Right lobe of liver (tissue), 6 donors: ENCODE results near the gene NF1. TPM values are rescaled to one million over a fixed set of nuclear protein-coding genes. Genes with fewer than 3 reads are reported as not detected.

Experiments
- ATAC-seq, 4 donors: fragments of 200-7000 bp; cut with Tn5 transposase; one replicate each; pipeline ENCODE4 v1.9.1; 2020; ENCODE audit warnings: mild to moderate bottlenecking in 4 of 4, moderate library complexity in 4 of 4
- DNase-seq, 3 donors: peaks; one replicate each; pipeline ENCODE4 v3.0.0-alpha.2; 2020
- H3K27ac ChIP-seq, 3 donors: fragments of 200-600 bp; one replicate each; pipeline ENCODE4 v1.8.0; 2022
- H3K27me3 ChIP-seq, 2 donors: fragments of 200-600 bp; one replicate each; pipeline ENCODE4 v1.8.0; 2022
- H3K36me3 ChIP-seq, 4 donors: fragments of 200-600 bp; sonication (generic) in 1 of 4; one replicate each; pipeline versions ENCODE4 v1.5.1 to v1.8.0; 2017 to 2022; ENCODE audit warnings: control low read depth in 1 of 4
- H3K4me1 ChIP-seq, 4 donors: fragments of 200-600 bp; sonication (generic) in 1 of 4; one replicate each; pipeline versions ENCODE4 v1.5.1 to v1.8.0; 2017 to 2022; ENCODE audit warnings: control low read depth in 1 of 4
- H3K4me3 ChIP-seq, 3 donors: fragments of 200-600 bp; one replicate each; pipeline ENCODE4 v1.8.0; 2022
- H3K9me3 ChIP-seq, 4 donors: fragments of 200-600 bp; sonication (generic) in 1 of 4; one replicate each; pipeline versions ENCODE4 v1.5.1 to v1.8.0; 2017 to 2022; ENCODE audit warnings: control low read depth in 1 of 4
- POLR2A ChIP-seq: fragments of 450-650 bp; IDR thresholded peaks from one replicate; pipeline ENCODE4 v1.6.1; 2017; ENCODE audit warnings: antibody characterized with exemption, mild to moderate bottlenecking
- WGBS: methylation state at CpG from one replicate; pipeline ENCODE4 v1.1.6; 2018; ENCODE audit warnings: low coverage, low lambda C conversion rate; ENCODE audit not compliant: insufficient coverage; ENCODE audit errors: missing lambda C conversion rate; 5-methylcytosine and 5-hydroxymethylcytosine counted together
- intact Hi-C, 2 donors: fragments of 100-400 bp; cut with DNase I; formaldehyde crosslinking; loops; one replicate each; pipeline versions ENCODE4 v1.11.2 to v1.14.1; 2022
- total RNA-seq, 6 experiments: library from RNA; depleted of rRNA in 2 of 6; stranded (reverse); fragments of >200 nt in 2 of 6; fragmentation: NEBNext Ultra II Directional in 3 of 6; extraction: Animal tissue kit (Norgen Biotek cat#: 25700) in 3 of 6; gene quantifications; one replicate each; pipeline versions ENCODE4 v1.1.0 to v1.2.4, GENCODE V29; 2016 to 2023
- TF ChIP-seq, protein P1 (sequence below), 4 donors: fragments of 200-600 bp in 3 of 4; fragments of 450-650 bp in 1 of 4; IDR thresholded peaks; one replicate each; pipeline versions ENCODE4 v1.5.1 to v1.8.0; 2016 to 2022; ENCODE audit warnings: antibody characterized with exemption in 4 of 4, mild to moderate bottlenecking in 2 of 4
- donor health status: DM: no; HTN: yes; CAD: no.
- donor health status: DM: no; HTN: no; CAD: no.
- donor health status: DM: no; HTN: no; CAD: no.
- donor health status: DM: no; HTN: yes; CAD: no.
- donor health status: DM: no; HTN: yes; CAD: no.

NF1 gene
- total RNA-seq, 6 experiments from 2014 or later: 26.6 to 35.3 (median 30.0) TPM

- peaks cover 0 to 23% (median 3%) of the 10 kb centered on the region in 4 donors for H3K36me3 ChIP-seq
- DNase-seq (no peak), ATAC-seq (no peak)
- no peaks in the 10 kb centered on the region for H3K4me1 ChIP-seq
- TF ChIP-seq, protein P1, sequence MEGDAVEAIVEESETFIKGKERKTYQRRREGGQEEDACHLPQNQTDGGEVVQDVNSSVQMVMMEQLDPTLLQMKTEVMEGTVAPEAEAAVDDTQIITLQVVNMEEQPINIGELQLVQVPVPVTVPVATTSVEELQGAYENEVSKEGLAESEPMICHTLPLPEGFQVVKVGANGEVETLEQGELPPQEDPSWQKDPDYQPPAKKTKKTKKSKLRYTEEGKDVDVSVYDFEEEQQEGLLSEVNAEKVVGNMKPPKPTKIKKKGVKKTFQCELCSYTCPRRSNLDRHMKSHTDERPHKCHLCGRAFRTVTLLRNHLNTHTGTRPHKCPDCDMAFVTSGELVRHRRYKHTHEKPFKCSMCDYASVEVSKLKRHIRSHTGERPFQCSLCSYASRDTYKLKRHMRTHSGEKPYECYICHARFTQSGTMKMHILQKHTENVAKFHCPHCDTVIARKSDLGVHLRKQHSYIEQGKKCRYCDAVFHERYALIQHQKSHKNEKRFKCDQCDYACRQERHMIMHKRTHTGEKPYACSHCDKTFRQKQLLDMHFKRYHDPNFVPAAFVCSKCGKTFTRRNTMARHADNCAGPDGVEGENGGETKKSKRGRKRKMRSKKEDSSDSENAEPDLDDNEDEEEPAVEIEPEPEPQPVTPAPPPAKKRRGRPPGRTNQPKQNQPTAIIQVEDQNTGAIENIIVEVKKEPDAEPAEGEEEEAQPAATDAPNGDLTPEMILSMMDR (IDR thresholded peaks at IDR 0.05): no peak
- TF ChIP-seq POLR2A: no peak
- H3K9me3 ChIP-seq: no peaks in the 10 kb centered on the region
- H3K27me3 ChIP-seq: no peaks in the 10 kb centered on the region
- intact Hi-C loops: no loop called here
- no peak overlapping the region for H3K4me3 ChIP-seq
- H3K27ac ChIP-seq: no peak overlapping the region
Observed at GRCh38 chr17:31349454-31349853, 254.7 kb downstream of the NF1 start.

- ATAC-seq (no peak), DNase-seq (no peak)
- no peak overlapping the region for H3K4me3 ChIP-seq
- H3K27ac ChIP-seq: no peak overlapping the region
- WGBS: 82% methylated on average over 1 of the region's 1 CpG
- no peaks in the 10 kb centered on the region for H3K4me1 ChIP-seq
- TF ChIP-seq, protein P1 (IDR thresholded peaks at IDR 0.05): no peak
- H3K9me3 ChIP-seq: no peaks in the 10 kb centered on the region
- H3K36me3 ChIP-seq: peaks cover 0 to 30% (median 10%) of the 10 kb centered on the region in 4 donors
- intact Hi-C loops: no loop called here
- no peaks in the 10 kb centered on the region for H3K27me3 ChIP-seq
Observed at GRCh38 chr17:31355935-31356334, 261.2 kb downstream of the NF1 start.

DNA sequence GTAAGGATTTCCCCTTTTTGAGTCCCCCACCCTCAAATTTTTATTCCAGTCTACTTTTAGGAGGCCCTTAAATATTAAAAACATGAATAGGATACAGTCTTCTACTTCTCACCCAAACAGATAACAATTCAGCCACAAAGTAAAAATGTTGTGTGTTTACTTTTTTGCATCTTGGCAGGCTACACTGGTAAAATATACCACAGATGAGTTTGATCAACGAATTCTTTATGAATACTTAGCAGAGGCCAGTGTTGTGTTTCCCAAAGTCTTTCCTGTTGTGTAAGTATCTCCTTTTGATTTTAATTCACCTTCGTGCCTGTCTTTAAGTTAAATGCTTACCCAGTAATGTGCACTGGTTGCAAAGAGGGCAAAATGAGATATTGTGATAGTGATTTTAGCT lies 262.3 kb downstream of the NF1 start:
- no peak for DNase-seq
- H3K27me3 ChIP-seq: no peaks in the 10 kb centered on the region
- intact Hi-C loops: no loop called here
- H3K27ac ChIP-seq: no peak overlapping the region
- 55% methylated on average over 2 of the region's 2 CpGs for WGBS
- H3K4me3 ChIP-seq: no peak overlapping the region
- peaks cover 0 to 38% (median 11%) of the 10 kb centered on the region in 4 donors for H3K36me3 ChIP-seq
- no peaks in the 10 kb centered on the region for H3K9me3 ChIP-seq
- TF ChIP-seq, protein P1 (IDR thresholded peaks at IDR 0.05): no peak
- no peak for TF ChIP-seq POLR2A
- no peak for ATAC-seq
- H3K4me1 ChIP-seq: no peaks in the 10 kb centered on the region

GRCh38 chr17:31357839-31358394 lies 263.1 kb downstream of the NF1 start:
- intact Hi-C loops: no loop called here
- Histone ChIP-seq H3K27me3 (no peaks in the 10 kb centered on the region), H3K36me3 (peaks cover 0 to 32% (median 11%) of the 10 kb centered on the region in 4 donors), H3K9me3 (no peaks in the 10 kb centered on the region), H3K4me1 (no peaks in the 10 kb centered on the region), H3K27ac (no peak overlapping the region), H3K4me3 (no peak overlapping the region)
- DNase-seq (no peak), ATAC-seq (no peak)
- WGBS: 73% methylated on average over 3 of the region's 3 CpGs
- TF ChIP-seq POLR2A: no peak
- TF ChIP-seq, protein P1 (IDR thresholded peaks at IDR 0.05): no peak

DNA sequence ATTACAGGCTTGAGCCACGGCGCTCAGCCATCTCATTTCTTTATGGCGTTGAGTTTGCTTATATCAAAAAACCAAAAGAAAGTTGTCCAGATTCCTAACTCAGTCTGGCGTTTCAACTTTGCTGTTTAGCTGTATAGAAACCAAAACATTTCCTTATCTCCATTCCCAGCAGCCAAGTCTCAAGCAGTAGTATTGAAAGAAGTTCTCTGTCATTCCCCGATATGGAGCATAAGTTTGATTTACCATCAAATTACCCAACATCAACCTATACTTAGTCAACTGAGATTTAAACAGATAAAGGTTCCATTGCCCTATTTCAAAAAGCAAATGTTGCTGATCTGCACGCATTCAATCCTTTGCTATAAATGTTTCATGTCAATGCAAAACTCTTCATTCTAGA lies 269.2 kb downstream of the NF1 start:
- Histone ChIP-seq H3K4me1 (no peaks in the 10 kb centered on the region), H3K9me3 (no peaks in the 10 kb centered on the region), H3K27ac (no peak overlapping the region), H3K4me3 (no peak overlapping the region), H3K36me3 (peaks cover 0 to 20% (median 5%) of the 10 kb centered on the region in 4 donors), H3K27me3 (no peaks in the 10 kb centered on the region)
- ATAC-seq (no peak), DNase-seq (no peak)
- intact Hi-C loops: no loop called here
- no peak for TF ChIP-seq POLR2A
- TF ChIP-seq, protein P1 (IDR thresholded peaks at IDR 0.05): no peak
- WGBS: 96% methylated on average over 6 of the region's 6 CpGs
